ENCODE data around the gene IGSF1. TPM values are rescaled to one million over a fixed set of nuclear protein-coding genes. Genes with fewer than 3 reads are reported as not detected.

Gene IGSF1
- total RNA-seq, 1 experiment from 2014 or later = 0.79 TPM

- H3K9me3 ChIP-seq (ENCODE audit: control insufficient read depth in 1 of 2, insufficient read depth in 1 of 2, low read depth in 1 of 2, low read length in 2 of 2) = no peaks in the 10 kb centered on the region
- no peak for TF ChIP-seq ATF3 (IDR thresholded peaks at IDR 0.05)
- no peak for TF ChIP-seq SIN3A (IDR thresholded peaks at IDR 0.05; ENCODE audit: low read depth)
- no peak for TF ChIP-seq ZFX (IDR thresholded peaks at IDR 0.05)
- TF ChIP-seq CBX3 (IDR thresholded peaks at IDR 0.05; ENCODE audit: low read depth) = no peak
- TF ChIP-seq, protein P1, sequence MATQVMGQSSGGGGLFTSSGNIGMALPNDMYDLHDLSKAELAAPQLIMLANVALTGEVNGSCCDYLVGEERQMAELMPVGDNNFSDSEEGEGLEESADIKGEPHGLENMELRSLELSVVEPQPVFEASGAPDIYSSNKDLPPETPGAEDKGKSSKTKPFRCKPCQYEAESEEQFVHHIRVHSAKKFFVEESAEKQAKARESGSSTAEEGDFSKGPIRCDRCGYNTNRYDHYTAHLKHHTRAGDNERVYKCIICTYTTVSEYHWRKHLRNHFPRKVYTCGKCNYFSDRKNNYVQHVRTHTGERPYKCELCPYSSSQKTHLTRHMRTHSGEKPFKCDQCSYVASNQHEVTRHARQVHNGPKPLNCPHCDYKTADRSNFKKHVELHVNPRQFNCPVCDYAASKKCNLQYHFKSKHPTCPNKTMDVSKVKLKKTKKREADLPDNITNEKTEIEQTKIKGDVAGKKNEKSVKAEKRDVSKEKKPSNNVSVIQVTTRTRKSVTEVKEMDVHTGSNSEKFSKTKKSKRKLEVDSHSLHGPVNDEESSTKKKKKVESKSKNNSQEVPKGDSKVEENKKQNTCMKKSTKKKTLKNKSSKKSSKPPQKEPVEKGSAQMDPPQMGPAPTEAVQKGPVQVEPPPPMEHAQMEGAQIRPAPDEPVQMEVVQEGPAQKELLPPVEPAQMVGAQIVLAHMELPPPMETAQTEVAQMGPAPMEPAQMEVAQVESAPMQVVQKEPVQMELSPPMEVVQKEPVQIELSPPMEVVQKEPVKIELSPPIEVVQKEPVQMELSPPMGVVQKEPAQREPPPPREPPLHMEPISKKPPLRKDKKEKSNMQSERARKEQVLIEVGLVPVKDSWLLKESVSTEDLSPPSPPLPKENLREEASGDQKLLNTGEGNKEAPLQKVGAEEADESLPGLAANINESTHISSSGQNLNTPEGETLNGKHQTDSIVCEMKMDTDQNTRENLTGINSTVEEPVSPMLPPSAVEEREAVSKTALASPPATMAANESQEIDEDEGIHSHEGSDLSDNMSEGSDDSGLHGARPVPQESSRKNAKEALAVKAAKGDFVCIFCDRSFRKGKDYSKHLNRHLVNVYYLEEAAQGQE (IDR thresholded peaks at IDR 0.05; ENCODE audit: low read depth) = no peak
- no peak for TF ChIP-seq EZH2phosphoT487 (IDR thresholded peaks at IDR 0.05; ENCODE audit: borderline replicate concordance)
- TF ChIP-seq ZBTB33 (IDR thresholded peaks at IDR 0.05; ENCODE audit: extremely low read depth, insufficient replicate concordance, low read length) = no peak
- TF ChIP-seq FOSL1 (IDR thresholded peaks at IDR 0.05; ENCODE audit: low read depth) = no peak
- TF ChIP-seq, protein P2, sequence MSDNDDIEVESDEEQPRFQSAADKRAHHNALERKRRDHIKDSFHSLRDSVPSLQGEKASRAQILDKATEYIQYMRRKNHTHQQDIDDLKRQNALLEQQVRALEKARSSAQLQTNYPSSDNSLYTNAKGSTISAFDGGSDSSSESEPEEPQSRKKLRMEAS (IDR thresholded peaks at IDR 0.05) = no peak
- no peak for TF ChIP-seq POLR2A (IDR thresholded peaks at IDR 0.05; ENCODE audit: borderline replicate concordance, extremely low read depth, insufficient read depth, insufficient read length)
- H4K20me1 ChIP-seq (ENCODE audit: insufficient read depth) = no peaks in the 10 kb centered on the region
- no peaks in the 10 kb centered on the region for H3K4me1 ChIP-seq (ENCODE audit: control insufficient read depth in 1 of 2, insufficient read depth in 2 of 2, low read length in 2 of 2)
- intact Hi-C loops (cut with micrococcal nuclease) = no loop called here
- no peak for ATAC-seq
- H3K27me3 ChIP-seq (ENCODE audit: insufficient read depth, low read length) = no peaks in the 10 kb centered on the region
- no peak overlapping the region for H3K9ac ChIP-seq (ENCODE audit: low read length)
- ChIA-PET POLR2A (no interaction called here), CTCF (no interaction called here), RAD21 (ENCODE audit: low non-redundant PET in 1 of 2, low total read pairs in 2 of 2, uncharacterized antibody in 2 of 2, unreplicated experiment in 2 of 2) (no interaction called here)
- H3K79me2 ChIP-seq (ENCODE audit: insufficient read depth, low read length) = no peaks in the 10 kb centered on the region
- BruUV-seq (replicated peaks) = no TSS peak
- H3K4me3 ChIP-seq (replicated peaks in 1 of 2; ENCODE audit: low read depth in 1 of 2, low read length in 2 of 2) = no peak overlapping the region
- no peak overlapping the region for H3K27ac ChIP-seq (ENCODE audit: low read depth, low read length)
- H3K9me2 ChIP-seq (ENCODE audit: insufficient read depth) = no peaks in the 10 kb centered on the region
- no peak for DNase-seq (ENCODE audit: low read depth, low spot score)
- H3K4me2 ChIP-seq (ENCODE audit: low read length) = no peak overlapping the region
- no peaks in the 10 kb centered on the region for H3K36me3 ChIP-seq (ENCODE audit: control insufficient read depth in 1 of 2, insufficient read depth in 2 of 2, low read length in 2 of 2)
- no peak overlapping the region for H2AFZ ChIP-seq (ENCODE audit: low read depth, low read length, poor library complexity, severe bottlenecking)
These were observed 17.5 kb upstream of the IGSF1 start for GRCh38 chrX:131306601-131307000.
